SH-SY5Y (cell line): ENCODE results near the gene GOLGA6A.

Experiments
- GATA2 ChIP-seq: IDR thresholded peaks from 2 replicates; pipeline ENCODE4 v1.6.1; 2011; ENCODE audit warnings: mild to moderate bottlenecking, low read depth, low read length
- GATA3 ChIP-seq: IDR thresholded peaks from 2 replicates; pipeline ENCODE4 v1.6.1; 2011; ENCODE audit warnings: low read depth, mild to moderate bottlenecking, low read length, moderate library complexity

GRCh38 chr15:74121039-74121438, 38.7 kb upstream of the GOLGA6A start:
- TF ChIP-seq GATA2 (no peak), GATA3 (no peak)
